Stimulated activated CD4-positive, alpha-beta T cell treated with anti-CD3 and anti-CD28 coated beads, Interleukin-12 subunit alpha, Interleukin-12 subunit beta, amount 100 ng/mL, for 24 hours (primary cell): ENCODE data around the gene PPM1L.
"Not testable (repeated sequence)": the region's sequence is repeated elsewhere in the genome, so short reads cannot be mapped to it uniquely, and the experiment has no call there.

Source experiments
- DNase-seq, 2 experiments: peaks; one replicate each; pipeline ENCODE4 v3.0.0-alpha.2; 2020; ENCODE audit warnings: low read depth in 2 of 2

PPM1L gene

DNA sequence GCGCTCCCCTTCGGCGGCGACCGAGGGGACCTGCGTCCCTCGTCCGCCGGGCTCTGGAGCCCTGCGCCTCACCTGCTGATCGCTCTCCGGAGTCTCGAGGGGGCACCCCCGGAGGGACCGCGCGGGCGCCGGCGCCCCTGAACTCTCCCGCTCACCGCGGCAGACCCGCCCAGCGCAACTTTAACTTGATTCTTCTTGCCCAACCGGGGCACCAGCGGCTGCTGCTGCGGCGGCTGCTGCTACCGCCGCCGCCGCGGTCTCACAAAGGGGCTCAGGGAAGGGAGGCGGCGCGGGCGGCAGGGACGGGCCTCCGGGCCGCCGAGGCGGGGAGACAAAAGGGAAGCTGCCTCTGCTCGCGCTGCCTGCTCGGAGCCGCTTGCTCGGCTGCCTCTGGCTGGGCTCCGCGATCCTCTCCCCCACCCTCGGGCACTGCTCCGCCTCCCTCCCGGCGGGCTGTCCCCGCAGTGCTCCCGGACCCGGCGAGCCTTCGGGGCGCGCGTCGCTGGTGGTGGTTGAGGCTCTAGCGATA, at the start of gene PPM1L:
Gene PPM1L, plus strand, starts transcription at position 456 of the 529 bp plus-strand sequence.
- DNase-seq, result peak; percentile 29 to 35

GRCh38 chr3:160707187-160707794, 48.7 kb upstream of the PPM1L start:
- no peak for DNase-seq

- no peak for DNase-seq
These were observed 46.4 kb upstream of the PPM1L start for GRCh38 chr3:160709477-160710182.

GRCh38 chr3:160713144-160713543, 42.9 kb upstream of the PPM1L start:
- DNase-seq, result not testable (repeated sequence)

GRCh38 chr3:160719710-160720109, 36.3 kb upstream of the PPM1L start:
- DNase-seq, result no peak

DNA sequence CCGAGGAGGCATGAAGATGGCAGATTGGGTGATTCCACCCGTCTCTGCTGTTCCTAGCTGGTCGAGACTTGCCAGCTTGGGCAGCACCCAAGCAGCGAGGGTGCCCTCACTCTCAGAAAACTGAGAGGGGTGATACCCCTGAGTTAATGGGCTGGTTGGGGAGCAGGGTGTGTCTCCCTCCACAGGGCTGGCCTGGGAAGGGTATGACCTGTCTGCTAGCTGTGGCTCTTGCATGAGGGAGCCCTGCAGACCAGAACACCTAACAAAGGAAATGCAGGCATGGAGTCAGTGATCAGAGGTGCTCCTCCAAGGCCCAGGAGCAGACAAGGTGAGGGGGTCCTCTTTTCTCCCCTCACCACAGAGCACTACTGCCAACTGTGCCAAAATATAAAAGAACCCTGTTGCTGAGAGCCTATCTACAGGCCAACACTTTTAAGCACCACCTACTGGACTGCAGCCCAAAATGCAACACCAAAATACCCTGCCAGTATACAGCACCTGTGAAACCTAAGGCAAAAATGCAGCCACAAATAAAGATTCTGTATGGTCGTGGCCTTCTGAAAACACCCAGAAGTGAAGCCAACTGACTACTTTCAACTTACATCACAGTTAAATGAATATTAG, 35.8 kb upstream of the PPM1L start:
- no peak for DNase-seq

- DNase-seq, result no peak
These were observed 33.7 kb upstream of the PPM1L start for GRCh38 chr3:160722331-160722730.

DNA sequence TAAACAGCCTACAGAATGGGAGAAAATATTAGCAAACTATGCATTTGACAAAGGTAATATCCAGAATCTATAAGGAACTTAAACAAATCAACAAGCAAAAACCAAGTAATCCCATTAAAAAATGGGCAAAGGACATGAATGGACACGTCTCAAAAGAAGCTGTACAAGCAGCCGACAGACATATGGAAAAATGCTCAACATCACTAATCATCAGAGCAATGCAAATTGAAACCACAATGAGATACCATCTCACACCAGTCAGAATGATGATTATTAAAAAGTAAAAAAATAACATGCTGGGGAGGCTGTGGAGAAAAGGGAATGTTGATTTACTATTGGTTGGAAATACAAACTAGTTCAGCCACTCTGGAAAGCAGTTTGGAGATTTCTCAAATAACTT, 30.7 kb upstream of the PPM1L start:
- no peak for DNase-seq

DNA sequence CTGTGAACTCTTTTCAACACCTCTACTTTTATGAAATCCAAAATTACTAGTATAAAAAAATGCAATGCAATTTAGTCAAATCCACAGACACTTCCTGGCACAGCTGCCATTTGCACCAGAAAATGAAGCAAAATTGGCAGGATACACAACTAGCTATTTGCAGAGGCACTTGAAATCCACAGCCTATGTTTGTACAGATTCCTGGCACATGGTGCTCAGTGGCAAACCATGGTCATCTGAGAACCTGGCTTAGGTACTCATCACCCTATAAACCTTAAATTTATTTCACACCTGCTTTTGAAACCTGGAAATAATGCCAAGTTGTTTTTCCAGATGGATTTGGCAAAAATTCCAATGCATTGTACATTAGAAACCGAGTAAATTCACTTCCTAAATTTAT, 20.2 kb upstream of the PPM1L start:
- DNase-seq, result no peak

DNA sequence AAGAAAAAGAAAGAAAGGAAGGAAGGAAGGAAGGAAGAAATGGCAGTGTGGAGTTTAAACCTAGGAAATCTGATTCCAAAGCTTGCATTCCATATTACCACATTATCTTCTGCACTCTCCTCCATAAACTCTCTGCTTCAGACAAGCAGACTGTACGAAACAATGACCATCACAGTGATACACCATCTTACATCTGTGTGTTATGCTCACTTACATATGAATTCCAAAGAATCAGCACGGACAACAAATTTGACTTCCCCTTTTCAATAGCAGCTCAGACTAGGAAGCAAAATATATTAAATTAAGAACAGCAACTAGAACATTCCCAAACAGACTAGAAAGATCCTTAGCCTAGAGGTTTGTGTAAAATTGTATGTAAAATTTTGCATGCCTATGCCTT, 18.0 kb upstream of the PPM1L start:
- DNase-seq, result no peak

DNA sequence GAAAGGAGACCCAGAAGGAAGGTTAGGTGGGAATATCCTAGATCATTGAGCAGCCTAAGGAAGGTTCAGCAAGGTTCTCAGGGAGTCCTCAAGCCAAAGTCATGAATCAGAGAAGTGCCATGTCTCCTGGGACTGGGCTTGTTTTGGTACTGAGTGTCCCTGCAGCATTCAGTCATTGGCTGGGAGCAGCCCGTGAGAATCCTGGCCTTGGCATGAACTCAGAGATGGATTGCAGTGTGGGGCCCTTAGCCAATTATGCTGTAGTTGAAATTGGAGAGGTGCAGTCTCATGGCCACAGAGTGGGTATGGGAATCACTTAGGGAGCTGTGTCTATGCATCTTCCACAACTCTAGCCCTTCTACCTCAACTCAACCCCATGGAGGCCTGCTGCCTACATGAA, 17.0 kb upstream of the PPM1L start:
- no peak for DNase-seq

- DNase-seq, result no peak
These were observed 9.1 kb upstream of the PPM1L start for GRCh38 chr3:160746976-160747375.

GRCh38 chr3:160747422-160747821, 8.6 kb upstream of the PPM1L start:
- DNase-seq, result no peak

DNA sequence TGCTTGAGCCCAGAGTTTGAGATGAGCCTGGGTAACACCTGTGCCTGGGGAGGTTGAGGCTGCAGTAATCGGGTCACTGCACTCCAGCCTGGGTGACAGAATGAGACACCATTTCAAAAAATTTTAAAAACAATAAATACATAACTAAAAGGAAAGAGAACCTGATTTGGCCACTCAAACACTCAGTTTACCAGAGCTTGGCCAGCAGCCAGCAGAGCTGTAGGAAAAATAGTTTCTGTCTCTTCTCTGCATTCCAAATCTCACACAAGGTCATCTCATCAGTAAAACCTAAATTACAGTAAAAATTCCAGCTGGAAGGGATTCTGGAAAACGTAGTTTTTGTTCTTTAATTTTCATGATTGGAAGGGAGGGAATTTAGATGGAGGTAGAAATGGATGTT, 7.8 kb upstream of the PPM1L start:
- DNase-seq, result no peak

- DNase-seq, result no peak
These were observed 7.2 kb upstream of the PPM1L start for GRCh38 chr3:160748787-160749186.

GRCh38 chr3:160753953-160754352, 2.1 kb upstream of the PPM1L start:
- no peak for DNase-seq

- peak in 1 of 2 experiments; percentile 12 for DNase-seq
These were observed 1.6 kb upstream of the PPM1L start for GRCh38 chr3:160754371-160754854.

DNA sequence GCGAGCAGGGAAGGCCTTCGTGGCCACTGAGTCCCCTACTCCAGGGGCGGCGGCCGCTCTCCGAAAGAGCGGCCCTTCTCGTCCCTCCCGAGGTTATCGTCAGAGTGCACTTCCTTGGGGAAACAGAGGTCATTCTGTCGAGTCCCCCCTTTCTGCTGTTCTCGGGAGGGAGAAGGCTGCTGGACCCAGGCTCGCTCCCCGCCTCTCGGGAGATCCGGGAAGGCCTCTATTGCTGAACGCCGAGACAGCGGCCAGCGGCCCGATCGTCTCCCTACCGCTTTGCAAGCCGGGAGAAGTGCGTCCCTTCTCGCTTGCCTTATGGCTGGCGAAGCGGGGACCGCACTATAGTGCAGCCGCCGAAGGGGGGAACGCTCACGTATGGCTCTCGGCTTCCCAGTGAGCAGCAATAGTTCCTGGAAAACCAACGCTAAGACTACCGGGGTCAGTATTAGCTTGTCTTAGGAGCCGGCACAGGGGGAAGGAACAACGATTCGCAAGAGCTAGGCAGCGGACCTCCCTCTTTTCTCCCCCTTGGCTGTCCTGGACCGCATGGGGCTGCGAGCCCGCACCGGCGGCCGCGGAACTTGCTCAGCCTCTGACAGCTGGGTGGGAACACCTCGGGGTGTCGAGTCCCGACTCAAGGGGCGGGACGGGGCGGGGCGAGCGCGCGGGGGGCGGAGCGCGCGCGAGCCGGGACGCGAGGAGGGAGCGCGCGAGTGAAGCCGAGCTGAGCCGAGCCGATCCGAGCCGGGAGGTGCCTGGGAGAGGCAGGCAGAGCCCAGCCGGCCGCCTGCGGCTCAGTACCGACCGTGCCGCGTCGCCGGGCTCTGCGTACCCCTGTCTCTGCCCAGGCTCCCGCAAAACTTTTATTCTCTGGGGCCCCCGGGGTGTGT, 930 bp upstream of the PPM1L start:
- peak; percentile 83 to 86 for DNase-seq

DNA sequence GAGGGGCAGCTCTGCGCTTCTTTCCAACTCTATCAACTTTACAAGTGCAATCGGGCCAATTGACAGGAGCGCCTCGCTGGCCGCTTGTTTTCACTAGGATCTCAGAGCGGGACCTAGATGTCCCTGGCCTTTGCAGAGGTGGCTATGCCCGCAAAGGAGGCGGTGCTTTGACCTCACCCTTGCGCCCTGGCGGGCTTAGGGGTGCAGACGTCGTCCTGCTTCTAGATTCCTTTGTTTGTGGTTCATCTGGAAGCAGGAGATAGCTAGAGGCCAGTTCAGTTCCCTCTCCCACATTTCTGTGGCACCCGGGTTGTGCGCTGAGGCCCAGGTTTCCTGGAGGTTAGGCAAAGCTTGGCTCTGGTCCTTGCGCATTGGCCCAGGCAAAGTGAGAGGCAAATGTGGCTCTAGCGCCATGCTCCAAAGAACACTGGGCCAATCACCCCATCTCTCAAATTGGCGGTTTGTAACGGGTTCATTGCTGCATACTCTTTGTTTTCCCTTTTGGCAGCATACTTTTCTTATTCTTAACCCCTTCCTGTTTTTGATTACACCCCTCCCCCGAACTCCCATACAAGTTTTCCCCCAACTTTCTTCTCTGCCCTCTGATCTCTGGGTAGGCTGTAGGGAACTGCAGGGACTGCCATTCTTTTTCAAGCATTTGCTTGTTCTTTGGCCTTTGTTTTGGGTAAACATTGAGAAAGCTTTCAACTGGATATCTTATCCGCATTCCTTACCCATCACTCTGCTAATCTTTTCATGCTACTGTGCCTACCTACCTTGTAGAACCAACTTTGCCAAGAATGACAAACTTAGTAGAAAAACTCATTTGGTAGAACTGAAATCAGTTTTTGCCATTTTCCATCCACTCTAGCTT, 1.4 kb downstream of the PPM1L start:
- no peak for DNase-seq

GRCh38 chr3:160758929-160759577, 3.0 kb downstream of the PPM1L start:
- DNase-seq, result no peak
